ENCODE results near the gene SMARCD2. TPM values are rescaled to one million over a fixed set of nuclear protein-coding genes. Genes with fewer than 3 reads are reported as not detected.
A peak's percentile ranks its signal among the peaks of the same experiment; 100 is the strongest.

Gene SMARCD2
- total RNA-seq, 4 donors from 2014 or later = 112 to 136 (median 127) TPM

DNA sequence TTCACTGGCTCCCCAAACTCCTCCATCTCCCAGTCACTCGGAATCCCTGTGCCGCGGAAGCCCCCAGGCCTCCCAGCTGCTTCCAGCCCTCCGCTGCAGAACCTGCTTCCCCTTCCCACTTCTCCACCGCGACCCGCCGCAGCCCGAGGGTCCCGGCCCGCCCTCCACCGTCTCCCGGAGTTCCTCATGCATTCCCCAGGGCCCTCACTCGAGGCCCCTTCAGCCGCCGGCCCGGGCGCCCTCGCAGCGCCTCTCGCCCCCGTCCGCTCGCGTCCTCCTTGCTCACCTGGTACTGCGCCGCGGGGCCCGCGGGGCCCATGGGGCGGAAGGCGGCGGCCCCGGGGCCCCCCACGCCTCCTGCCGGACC, 329 bp downstream of the SMARCD2 start:
- Histone ChIP-seq H3K4me1 (peaks cover 54 to 57% (median 56%) of the 10 kb centered on the region in 4 donors), H3K27ac (replicated peaks in 1 of 4) (peak overlapping the region; percentile 97 to 98 (median 98)), H3K27me3 (no peaks in the 10 kb centered on the region), H3K36me3 (peaks cover 0 to 5% (median 3%) of the 10 kb centered on the region in 4 donors), H3K4me3 (peak overlapping the region; percentile 92 to 97 (median 92)), H3K9me3 (no peaks in the 10 kb centered on the region)
- WGBS = under 1% methylated on average over 29 of the region's 36 CpGs
- no peak for DNase-seq (ENCODE audit: extremely low spot score)
- TF ChIP-seq, protein P1, sequence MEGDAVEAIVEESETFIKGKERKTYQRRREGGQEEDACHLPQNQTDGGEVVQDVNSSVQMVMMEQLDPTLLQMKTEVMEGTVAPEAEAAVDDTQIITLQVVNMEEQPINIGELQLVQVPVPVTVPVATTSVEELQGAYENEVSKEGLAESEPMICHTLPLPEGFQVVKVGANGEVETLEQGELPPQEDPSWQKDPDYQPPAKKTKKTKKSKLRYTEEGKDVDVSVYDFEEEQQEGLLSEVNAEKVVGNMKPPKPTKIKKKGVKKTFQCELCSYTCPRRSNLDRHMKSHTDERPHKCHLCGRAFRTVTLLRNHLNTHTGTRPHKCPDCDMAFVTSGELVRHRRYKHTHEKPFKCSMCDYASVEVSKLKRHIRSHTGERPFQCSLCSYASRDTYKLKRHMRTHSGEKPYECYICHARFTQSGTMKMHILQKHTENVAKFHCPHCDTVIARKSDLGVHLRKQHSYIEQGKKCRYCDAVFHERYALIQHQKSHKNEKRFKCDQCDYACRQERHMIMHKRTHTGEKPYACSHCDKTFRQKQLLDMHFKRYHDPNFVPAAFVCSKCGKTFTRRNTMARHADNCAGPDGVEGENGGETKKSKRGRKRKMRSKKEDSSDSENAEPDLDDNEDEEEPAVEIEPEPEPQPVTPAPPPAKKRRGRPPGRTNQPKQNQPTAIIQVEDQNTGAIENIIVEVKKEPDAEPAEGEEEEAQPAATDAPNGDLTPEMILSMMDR (IDR thresholded peaks at IDR 0.05) = no peak
- no peak for TF ChIP-seq EP300 (IDR thresholded peaks at IDR 0.05)
- no peak for TF ChIP-seq POLR2A (IDR thresholded peaks at IDR 0.05; ENCODE audit: low read depth)
- no peak for TF ChIP-seq POLR2AphosphoS5 (IDR thresholded peaks at IDR 0.05)
- intact Hi-C loops (cut with DNase I) = no loop called here

DNA sequence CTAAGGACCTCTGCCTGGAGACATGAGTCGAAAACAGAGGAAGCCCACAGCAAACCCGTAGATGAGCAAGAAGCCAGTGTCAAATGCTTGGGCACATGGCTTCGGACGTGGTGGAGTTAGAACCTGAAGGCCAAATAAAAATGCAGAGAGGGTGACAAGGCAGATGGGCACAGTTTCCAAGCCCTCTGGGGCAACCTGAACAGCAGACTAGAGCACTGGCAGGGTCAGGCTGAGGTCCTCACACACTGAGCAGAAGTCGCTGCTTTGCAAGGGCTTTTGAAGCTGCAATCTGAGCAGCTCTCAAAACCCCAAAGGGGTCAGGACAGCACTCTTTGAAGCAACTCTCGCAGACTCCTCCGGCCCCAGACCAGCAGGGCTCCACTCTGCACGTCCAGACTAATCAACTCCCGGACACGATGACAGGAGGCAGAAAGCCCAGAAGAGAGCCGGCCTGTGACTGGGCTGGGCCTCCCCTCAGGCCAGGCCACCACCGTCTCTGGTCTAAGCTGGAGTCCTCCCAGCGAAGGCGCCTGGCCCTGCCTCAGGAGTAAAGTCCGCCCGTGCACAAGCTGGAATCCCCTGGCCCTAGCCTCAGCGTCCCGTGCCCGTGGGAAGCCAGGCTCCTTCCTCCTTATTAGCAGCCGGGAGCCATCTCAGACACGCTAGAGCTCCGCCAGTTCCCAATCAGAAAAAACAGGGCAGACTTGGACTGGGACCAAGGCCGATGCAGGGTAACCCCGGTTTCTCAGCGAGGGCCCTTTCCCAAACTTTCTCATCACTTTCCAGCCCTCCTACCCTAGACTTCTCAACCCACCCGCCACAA, 924 bp downstream of the SMARCD2 start:
- H3K9me3 ChIP-seq = no peaks in the 10 kb centered on the region
- H3K4me1 ChIP-seq = peaks cover 59 to 63% (median 62%) of the 10 kb centered on the region in 4 donors
- TF ChIP-seq, protein P1 (IDR thresholded peaks at IDR 0.05) = no peak
- TF ChIP-seq POLR2AphosphoS5 (IDR thresholded peaks at IDR 0.05) = peak; percentile 38 to 44
- intact Hi-C loops (cut with DNase I) = no loop called here
- no peaks in the 10 kb centered on the region for H3K27me3 ChIP-seq
- peaks cover 0 to 11% (median 9%) of the 10 kb centered on the region in 4 donors for H3K36me3 ChIP-seq
- 2% methylated on average over 25 of the region's 26 CpGs for WGBS
- no peak for DNase-seq (ENCODE audit: extremely low spot score)
- H3K27ac ChIP-seq (replicated peaks in 1 of 4) = peak overlapping the region; percentile 97 to 98 (median 98)
- peak overlapping the region; percentile 92 to 97 (median 92) for H3K4me3 ChIP-seq

DNA sequence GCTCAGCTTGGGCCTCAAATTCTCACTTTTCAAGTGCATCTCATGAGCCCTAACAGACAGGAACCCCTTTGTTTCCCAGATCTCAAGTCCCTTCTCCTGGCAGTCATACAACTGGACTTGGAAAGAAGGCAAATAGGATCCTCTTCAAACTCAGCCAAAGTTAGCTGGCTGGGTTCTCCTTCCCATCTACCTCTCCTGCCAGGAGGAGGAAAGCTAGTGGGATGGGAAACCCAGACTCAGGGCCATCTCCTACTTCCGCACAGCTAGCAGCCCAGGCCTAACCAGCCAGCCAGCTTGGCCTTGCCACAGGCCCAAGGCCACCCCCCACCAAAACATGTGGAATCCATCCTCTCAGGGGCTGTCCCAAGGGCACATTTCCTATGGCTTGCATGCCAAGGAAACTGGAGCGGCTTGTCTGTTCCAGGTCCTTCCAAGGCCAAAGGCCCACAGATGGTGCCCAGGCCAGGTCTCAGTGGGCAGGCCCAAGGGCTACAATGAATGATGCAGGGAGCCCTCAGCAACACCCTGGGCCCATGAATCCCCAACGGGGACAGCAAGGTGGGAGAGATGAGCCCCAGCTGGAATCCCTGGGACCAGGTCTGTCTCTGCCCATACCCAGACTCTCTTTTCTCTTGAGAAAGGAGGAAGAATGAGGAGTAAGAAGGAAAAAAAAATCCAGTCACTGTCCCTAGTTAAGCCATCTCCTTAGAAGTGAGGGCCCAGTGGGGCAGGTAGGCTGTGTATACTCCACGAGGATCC, 1.7 kb downstream of the SMARCD2 start:
- Histone ChIP-seq H3K4me3 (peak overlapping the region; percentile 92 to 97 (median 92)), H3K9me3 (no peaks in the 10 kb centered on the region), H3K27me3 (no peaks in the 10 kb centered on the region), H3K36me3 (peaks cover 0 to 19% (median 16%) of the 10 kb centered on the region in 4 donors), H3K4me1 (peaks cover 59 to 70% (median 69%) of the 10 kb centered on the region in 4 donors), H3K27ac (replicated peaks in 1 of 4) (peak overlapping the region; percentile 97 to 98 (median 98))
- WGBS = 49% methylated on average over 4 of the region's 4 CpGs
- intact Hi-C loops (cut with DNase I) = no loop called here
- no peak for DNase-seq (ENCODE audit: extremely low spot score)
- TF ChIP-seq EP300 (IDR thresholded peaks at IDR 0.05) = no peak
- TF ChIP-seq POLR2AphosphoS5 (IDR thresholded peaks at IDR 0.05) = no peak
- TF ChIP-seq, protein P1 (IDR thresholded peaks at IDR 0.05) = no peak
- no peak for TF ChIP-seq POLR2A (IDR thresholded peaks at IDR 0.05; ENCODE audit: low read depth)

DNA sequence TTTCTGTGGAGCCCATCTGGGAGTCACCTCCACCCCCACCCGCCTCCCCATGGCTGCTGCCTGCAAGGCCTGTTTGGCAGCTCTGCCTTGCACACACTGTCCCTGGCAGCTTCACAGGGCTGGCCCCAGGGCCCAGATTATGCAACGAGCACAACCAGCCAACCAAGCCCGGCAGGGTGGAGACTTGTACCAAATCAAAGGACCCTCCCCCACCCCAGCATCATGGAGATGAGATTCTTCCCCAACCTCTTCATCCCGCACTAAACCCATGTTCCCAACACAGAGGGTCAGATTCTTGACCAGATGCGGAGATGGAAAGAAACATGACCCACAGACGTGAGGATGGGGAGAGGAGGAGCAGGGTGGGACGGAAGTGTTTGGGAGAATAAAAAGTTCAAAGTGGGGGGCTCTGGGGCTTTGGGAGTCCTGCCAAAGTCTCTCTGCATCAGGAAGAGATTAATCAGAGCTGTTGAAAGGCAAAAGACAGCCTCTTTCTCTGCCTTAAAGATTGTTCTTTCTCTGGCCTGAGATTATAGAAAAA, 3.8 kb downstream of the SMARCD2 start:
- intact Hi-C loops (cut with DNase I) = no loop called here
- peaks cover 52 to 82% (median 77%) of the 10 kb centered on the region in 4 donors for H3K4me1 ChIP-seq

More for the DNA sequence above, 3.8 kb downstream of the SMARCD2 start:
- WGBS = 28% methylated on average over 5 of the region's 7 CpGs
- Histone ChIP-seq H3K27ac (replicated peaks in 1 of 4) (peak overlapping the region; percentile 97 to 98 (median 98)), H3K4me3 (peak overlapping the region; percentile 39 to 97 (median 92)), H3K9me3 (no peaks in the 10 kb centered on the region), H3K36me3 (peaks cover 10 to 39% (median 36%) of the 10 kb centered on the region in 4 donors), H3K27me3 (no peaks in the 10 kb centered on the region)
- peak; percentile 98 for DNase-seq (ENCODE audit: extremely low spot score)
- no peak for TF ChIP-seq POLR2A (IDR thresholded peaks at IDR 0.05; ENCODE audit: low read depth)
- peak; percentile 91 to 92 for TF ChIP-seq POLR2AphosphoS5 (IDR thresholded peaks at IDR 0.05)
- TF ChIP-seq EP300 (IDR thresholded peaks at IDR 0.05) = peak; percentile 67
